Tongue (tissue), 2 donors: ENCODE measurements around the gene MKKS. TPM values are rescaled to one million over a fixed set of nuclear protein-coding genes. Genes with fewer than 3 reads are reported as not detected.
A peak's percentile ranks its signal among the peaks of the same experiment; 100 is the strongest.
"Not testable (repeated sequence)": the region's sequence is repeated elsewhere in the genome, so short reads cannot be mapped to it uniquely, and the experiment has no call there.

Source experiments
- DNase-seq: peaks from one replicate; pipeline ENCODE4 v3.0.0-alpha.2; 2015
- total RNA-seq: library from RNA; depleted of rRNA; stranded (reverse); fragments of >200 nt; gene quantifications from one replicate; pipeline ENCODE4 v1.2.3, GENCODE V29; 2014

The MKKS gene
- total RNA-seq, 1 donor from 2014 or later: 15.4 TPM

GRCh38 chr20:10448270-10449156 lies 14.5 kb upstream of the MKKS start:
- DNase-seq: no peak

DNA sequence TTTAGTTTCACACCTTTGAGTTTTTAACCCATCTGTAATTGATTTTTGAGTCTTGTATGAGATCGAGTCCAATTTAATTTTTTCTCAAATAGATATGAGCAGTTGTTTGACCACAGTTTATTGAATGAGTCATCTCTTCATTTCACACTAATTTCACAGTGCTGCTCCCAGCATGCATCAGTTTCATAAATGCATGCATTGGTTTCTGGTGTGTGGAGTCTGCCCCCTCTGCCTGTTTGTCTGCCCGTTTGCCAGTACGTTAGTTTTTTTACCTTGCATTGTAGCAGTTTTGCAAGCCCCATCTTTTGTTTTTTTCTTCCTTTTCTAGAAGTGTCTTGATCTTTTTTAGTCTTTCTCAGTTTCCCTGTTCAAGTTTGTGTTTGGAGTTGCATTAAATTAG lies 13.0 kb upstream of the MKKS start:
- peak; percentile 63 for DNase-seq

- DNase-seq: no peak
These were observed 11.7 kb upstream of the MKKS start for GRCh38 chr20:10445758-10446157.

- DNase-seq: no peak
These were observed 9.9 kb upstream of the MKKS start for GRCh38 chr20:10443936-10444335.

- no peak for DNase-seq
These were observed 4.2 kb upstream of the MKKS start for GRCh38 chr20:10438217-10438616.

DNA sequence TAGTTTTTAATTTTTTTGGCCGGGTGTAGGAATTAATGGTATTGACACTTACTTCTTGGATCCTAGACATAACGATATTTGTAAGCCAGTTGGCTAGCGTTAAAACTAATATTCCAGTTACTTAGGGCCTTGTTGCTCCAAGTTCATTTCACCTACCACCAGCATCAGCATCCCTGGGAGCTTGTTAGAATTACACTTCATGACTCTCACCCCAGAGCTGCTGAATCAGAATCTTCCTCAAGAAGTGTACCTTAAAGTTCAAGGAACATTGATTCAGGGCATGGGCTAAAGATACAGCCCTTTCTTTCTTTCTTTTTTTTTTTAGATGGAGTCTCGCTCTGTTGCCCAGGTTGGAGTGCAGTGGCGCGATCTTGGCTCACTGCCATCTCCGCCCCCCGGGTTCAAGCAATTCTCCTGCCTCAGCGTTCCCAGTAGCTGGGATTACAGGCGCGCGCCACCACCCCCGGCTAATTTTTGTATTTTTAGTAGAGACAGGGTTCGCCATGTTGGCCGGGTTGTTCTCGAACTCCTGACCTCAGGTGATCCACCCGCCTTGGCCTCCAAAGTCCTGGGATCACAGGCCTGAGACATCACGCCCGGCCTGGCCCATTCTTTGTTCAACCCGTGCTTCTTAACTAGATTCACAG lies 2.2 kb upstream of the MKKS start:
- no peak for DNase-seq

GRCh38 chr20:10434832-10435812 lies 1.1 kb upstream of the MKKS start, which contains the start of gene SLX4IP:
Gene SLX4IP (plus strand): TSS chr20:10435305. CDS start chr20:10458205, 22,900 bp downstream.
- peak; percentile 99 for DNase-seq

DNA sequence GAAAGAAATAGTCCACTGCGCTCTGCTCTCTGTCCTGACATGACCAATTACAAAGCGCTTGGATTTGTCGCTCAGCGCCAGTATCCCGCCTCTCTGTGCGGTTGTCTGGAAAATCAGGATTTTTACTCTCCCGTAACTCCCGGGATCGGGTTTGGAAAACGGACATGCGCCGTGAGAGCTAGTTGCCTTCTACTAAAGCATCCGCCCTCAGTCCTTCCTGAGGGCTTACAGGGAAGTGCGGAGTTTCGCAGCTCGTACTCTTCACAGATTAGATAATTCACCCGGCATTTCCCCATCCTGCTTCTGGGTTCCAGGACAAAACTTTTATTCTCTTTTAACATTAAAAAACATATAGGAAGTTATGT lies 427 bp upstream of the MKKS start:
- peak; percentile 99 for DNase-seq

GRCh38 chr20:10433014-10433622 lies 904 bp downstream of the MKKS start:
- no peak for DNase-seq

DNA sequence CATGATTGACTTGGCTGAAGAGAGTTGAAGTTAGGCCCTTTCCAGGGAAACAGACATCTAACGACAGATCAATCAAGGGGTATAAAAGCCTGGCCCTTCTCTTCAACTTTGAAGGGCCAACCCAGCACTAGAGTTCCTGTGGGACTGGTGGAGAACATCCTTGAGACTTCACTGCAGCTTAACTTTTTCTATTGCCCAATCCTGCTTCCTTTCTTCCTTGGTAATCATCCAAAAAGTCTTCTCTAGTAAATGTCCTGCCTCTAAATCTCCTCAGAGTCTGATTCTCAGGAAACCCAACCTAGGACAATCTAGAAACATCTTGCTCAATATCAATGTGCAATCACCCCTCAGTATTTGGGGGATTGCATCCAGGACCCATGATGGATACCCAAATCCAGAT lies 1.9 kb downstream of the MKKS start:
- DNase-seq: no peak

GRCh38 chr20:10430704-10431103 lies 3.3 kb downstream of the MKKS start:
- DNase-seq: no peak

- no peak for DNase-seq
These were observed 4.0 kb downstream of the MKKS start for GRCh38 chr20:10430000-10430466.

- DNase-seq: no peak
These were observed 4.5 kb downstream of the MKKS start for GRCh38 chr20:10429443-10429981.

DNA sequence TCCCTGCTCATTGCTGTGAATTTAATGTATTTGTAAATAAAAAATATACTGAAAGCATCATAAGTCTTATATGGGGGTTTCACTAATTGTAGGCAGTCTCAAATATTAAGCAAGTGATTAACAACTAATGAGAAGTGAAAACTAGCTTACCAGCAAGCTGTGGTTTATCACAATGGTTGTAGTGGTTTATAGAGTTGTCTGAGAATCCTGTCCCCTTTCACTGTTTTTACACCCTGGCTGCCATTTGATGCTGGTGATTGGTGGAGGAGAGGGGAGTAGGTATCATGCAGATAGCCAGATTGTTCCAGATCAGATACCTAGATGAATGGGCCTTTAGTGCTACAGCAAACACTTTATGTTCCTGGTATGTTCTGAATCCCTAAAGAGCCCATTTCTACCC lies 6.0 kb downstream of the MKKS start:
- DNase-seq: no peak

- peak; percentile 80 for DNase-seq
These were observed 6.8 kb downstream of the MKKS start for GRCh38 chr20:10427060-10427692.

GRCh38 chr20:10423735-10424134 lies 10.3 kb downstream of the MKKS start:
- no peak for DNase-seq

GRCh38 chr20:10419550-10420133 lies 14.4 kb downstream of the MKKS start:
- DNase-seq: no peak

GRCh38 chr20:10417218-10417617 lies 16.8 kb downstream of the MKKS start:
- not testable (repeated sequence) for DNase-seq

GRCh38 chr20:10415013-10415650 lies 18.9 kb downstream of the MKKS start:
- DNase-seq: no peak
